HG03442 (cell line): ENCODE measurements around the gene MDC1.
"Not testable (repeated sequence)": the region's sequence is repeated elsewhere in the genome, so short reads cannot be mapped to it uniquely, and the experiment has no call there.

ENCODE experiments used
- ATAC-seq: cut with Tn5 transposase; IDR thresholded peaks from one replicate; pipeline ENCODE4 v1.9.1; 2021; ENCODE audit warnings: mild to moderate bottlenecking, moderate library complexity; ENCODE audit not compliant: unreplicated experiment

Gene MDC1

GRCh38 chr6:30717129-30717844 is at the start of gene MDC1:
Gene MDC1 (minus strand): TSS chr6:30717281. CDS start chr6:30715175, 2,106 bp downstream.
- peak; percentile 67 for ATAC-seq

GRCh38 chr6:30766461-30767157 is 49.5 kb upstream of the MDC1 start:
- no peak for ATAC-seq

- not testable (repeated sequence) for ATAC-seq
These were observed 48.4 kb upstream of the MDC1 start for GRCh38 chr6:30765495-30765894.

- not testable (repeated sequence) for ATAC-seq
These were observed 47.5 kb upstream of the MDC1 start for GRCh38 chr6:30764490-30765043.

GRCh38 chr6:30763618-30764489 is 46.8 kb upstream of the MDC1 start:
- ATAC-seq = no peak

- no peak for ATAC-seq
These were observed 46.1 kb upstream of the MDC1 start for GRCh38 chr6:30763155-30763617.

- ATAC-seq = no peak
These were observed 44.8 kb upstream of the MDC1 start for GRCh38 chr6:30761791-30762429.

GRCh38 chr6:30760549-30760948 is 43.5 kb upstream of the MDC1 start:
- no peak for ATAC-seq

GRCh38 chr6:30759575-30760239 is 42.6 kb upstream of the MDC1 start:
- no peak for ATAC-seq

GRCh38 chr6:30757261-30757904 is 40.3 kb upstream of the MDC1 start:
- ATAC-seq = no peak

- ATAC-seq = not testable (repeated sequence)
These were observed 39.4 kb upstream of the MDC1 start for GRCh38 chr6:30756405-30757003.

GRCh38 chr6:30754631-30755030 is 37.5 kb upstream of the MDC1 start:
- ATAC-seq = no peak

GRCh38 chr6:30752157-30752927 is 35.3 kb upstream of the MDC1 start:
- ATAC-seq = no peak

GRCh38 chr6:30750379-30750668 is 33.2 kb upstream of the MDC1 start:
- ATAC-seq = no peak

- ATAC-seq = no peak
These were observed 32.7 kb upstream of the MDC1 start for GRCh38 chr6:30749554-30750378.

GRCh38 chr6:30748851-30749540 is 31.9 kb upstream of the MDC1 start:
- ATAC-seq = no peak
